Glutamatergic neuron (in vitro differentiated cells): ENCODE measurements around the gene PRR33. TPM values are rescaled to one million over a fixed set of nuclear protein-coding genes. Genes with fewer than 3 reads are reported as not detected.
A peak's percentile ranks its signal among the peaks of the same experiment; 100 is the strongest.
"Not testable (repeated sequence)": the region's sequence is repeated elsewhere in the genome, so short reads cannot be mapped to it uniquely, and the experiment has no call there.

ENCODE experiments used
- DNase-seq: peaks from one replicate; pipeline ENCODE4 v3.0.0; 2022
- H3K27ac Mint-ChIP-seq: one replicate; pipeline ENCODE4 v1.8.0; 2020; ENCODE audit warnings: mild to moderate bottlenecking, mixed read lengths, inconsistent platforms; ENCODE audit not compliant: unreplicated experiment
- H3K27me3 Mint-ChIP-seq: one replicate; pipeline ENCODE4 v1.8.0; 2020; ENCODE audit warnings: mild to moderate bottlenecking, moderate library complexity, mixed read lengths, inconsistent platforms; ENCODE audit not compliant: unreplicated experiment
- H3K36me3 Mint-ChIP-seq: one replicate; pipeline ENCODE4 v1.8.0; 2020; ENCODE audit warnings: mild to moderate bottlenecking, mixed read lengths, inconsistent platforms; ENCODE audit not compliant: unreplicated experiment
- H3K4me1 Mint-ChIP-seq: one replicate; pipeline ENCODE4 v1.8.0; 2020; ENCODE audit warnings: mild to moderate bottlenecking, low read depth, mixed read lengths, inconsistent platforms; ENCODE audit not compliant: unreplicated experiment
- H3K4me3 Mint-ChIP-seq: one replicate; pipeline ENCODE4 v1.8.0; 2020; ENCODE audit warnings: mild to moderate bottlenecking, mixed read lengths, inconsistent platforms; ENCODE audit not compliant: unreplicated experiment
- H3K9me3 Mint-ChIP-seq: one replicate; pipeline ENCODE4 v1.8.0; 2020; ENCODE audit warnings: mild to moderate bottlenecking, moderate library complexity, mixed read lengths, inconsistent platforms; ENCODE audit not compliant: unreplicated experiment
- CTCF ChIP-seq: fragments of 200-600 bp; sonication (generic); IDR thresholded peaks from one replicate; pipeline ENCODE4 v1.5.0; 2021; ENCODE audit not compliant: partially characterized antibody, unreplicated experiment
- total RNA-seq: library from RNA; stranded (reverse); fragmentation: NEBNext Ultra II Directional; extraction: Animal tissue kit (Norgen Biotek cat#: 25700); gene quantifications from one replicate; pipeline ENCODE4 v1.2.1, GENCODE V29; 2021; ENCODE audit not compliant: unreplicated experiment

The PRR33 gene
- total RNA-seq, 1 donor from 2014 or later = not detected

- Mint-ChIP-seq H3K27me3 (peaks cover 4% of the 10 kb centered on the region), H3K9me3 (peaks cover 2% of the 10 kb centered on the region), H3K4me3 (no peak overlapping the region), H3K27ac (no peak overlapping the region), H3K4me1 (peaks cover 1% of the 10 kb centered on the region), H3K36me3 (no peaks in the 10 kb centered on the region)
- no peak for TF ChIP-seq CTCF
- no peak for DNase-seq
These were observed 12.3 kb downstream of the PRR33 start for GRCh38 chr11:1879342-1879940.

- no peak for TF ChIP-seq CTCF
These were observed 13.3 kb downstream of the PRR33 start for GRCh38 chr11:1878137-1879031.

GRCh38 chr11:1877211-1878136 is 14.2 kb downstream of the PRR33 start:
- Mint-ChIP-seq H3K9me3 (peaks cover 2% of the 10 kb centered on the region), H3K27ac (no peak overlapping the region), H3K4me3 (no peak overlapping the region), H3K4me1 (peaks cover 1% of the 10 kb centered on the region), H3K36me3 (no peaks in the 10 kb centered on the region), H3K27me3 (peaks cover 5% of the 10 kb centered on the region)
- no peak for TF ChIP-seq CTCF
- peak; percentile 9 for DNase-seq

More at GRCh38 chr11:1878137-1879031, 13.3 kb downstream of the PRR33 start:
- Mint-ChIP-seq H3K9me3 (peaks cover 2% of the 10 kb centered on the region), H3K27ac (no peak overlapping the region), H3K27me3 (peaks cover 4% of the 10 kb centered on the region), H3K4me3 (no peak overlapping the region), H3K4me1 (peaks cover 1% of the 10 kb centered on the region), H3K36me3 (no peaks in the 10 kb centered on the region)
- no peak for DNase-seq

- peaks cover 1% of the 10 kb centered on the region for H3K4me1 Mint-ChIP-seq
- no peak overlapping the region for H3K27ac Mint-ChIP-seq
- H3K36me3 Mint-ChIP-seq = no peaks in the 10 kb centered on the region
- H3K4me3 Mint-ChIP-seq = no peak overlapping the region
- TF ChIP-seq CTCF = peak; percentile 69
- peak; percentile 83 for DNase-seq
- H3K9me3 Mint-ChIP-seq = peaks cover 2% of the 10 kb centered on the region
- H3K27me3 Mint-ChIP-seq = peaks cover 9% of the 10 kb centered on the region
These were observed 15.2 kb downstream of the PRR33 start for GRCh38 chr11:1876361-1877063.

- peak; percentile 42 for DNase-seq
- not testable (repeated sequence) for H3K4me1 Mint-ChIP-seq, H3K36me3 Mint-ChIP-seq, H3K9me3 Mint-ChIP-seq, H3K4me3 Mint-ChIP-seq, H3K27ac Mint-ChIP-seq, H3K27me3 Mint-ChIP-seq
These were observed 15.8 kb downstream of the PRR33 start for GRCh38 chr11:1875851-1876301.
